ENCODE data around the gene SERPINB7. TPM values are rescaled to one million over a fixed set of nuclear protein-coding genes. Genes with fewer than 3 reads are reported as not detected.

SERPINB7 gene
- total RNA-seq, 1 donor from 2014 or later: not detected

DNA sequence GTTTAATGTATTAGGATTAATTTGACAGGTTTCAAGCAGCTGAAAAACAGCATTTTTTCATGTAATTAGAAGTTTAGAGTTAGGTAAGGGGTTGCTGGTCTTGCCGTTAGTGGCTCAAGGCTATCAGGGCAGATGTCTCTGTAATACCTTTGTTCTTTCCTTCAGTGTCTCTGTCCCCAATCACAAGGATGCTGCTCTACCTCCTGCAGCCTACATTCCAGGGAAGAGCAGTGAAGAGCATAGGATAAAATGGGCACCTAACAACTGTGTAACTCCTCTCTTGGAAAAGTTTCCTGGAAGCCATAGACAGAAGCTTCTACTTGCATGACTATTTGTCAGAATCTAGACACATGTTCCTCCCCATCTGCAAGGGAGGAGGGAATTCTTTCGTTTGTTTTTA, 9.4 kb upstream of the SERPINB7 start:
- Mint-ChIP-seq H3K36me3 (ENCODE audit: low read depth, unreplicated experiment) (peaks cover 4% of the 10 kb centered on the region), H3K4me1 (ENCODE audit: unreplicated experiment) (peaks cover 3% of the 10 kb centered on the region), H3K9me3 (ENCODE audit: unreplicated experiment) (no peaks in the 10 kb centered on the region), H3K4me3 (ENCODE audit: unreplicated experiment) (no peak overlapping the region), H3K27me3 (ENCODE audit: unreplicated experiment) (peaks cover 1% of the 10 kb centered on the region), H3K27ac (ENCODE audit: unreplicated experiment) (no peak overlapping the region)
- no peak for TF ChIP-seq CTCF (IDR thresholded peaks at IDR 0.05; ENCODE audit: unreplicated experiment)
- DNase-seq (ENCODE audit: low spot score): no peak

- H3K27ac Mint-ChIP-seq (ENCODE audit: unreplicated experiment): no peak overlapping the region
- no peaks in the 10 kb centered on the region for H3K9me3 Mint-ChIP-seq (ENCODE audit: unreplicated experiment)
- peaks cover 1% of the 10 kb centered on the region for H3K27me3 Mint-ChIP-seq (ENCODE audit: unreplicated experiment)
- no peaks in the 10 kb centered on the region for H3K36me3 Mint-ChIP-seq (ENCODE audit: low read depth, unreplicated experiment)
- H3K4me1 Mint-ChIP-seq (ENCODE audit: unreplicated experiment): peaks cover 5% of the 10 kb centered on the region
- no peak overlapping the region for H3K4me3 Mint-ChIP-seq (ENCODE audit: unreplicated experiment)
- no peak for TF ChIP-seq CTCF (IDR thresholded peaks at IDR 0.05; ENCODE audit: unreplicated experiment)
- DNase-seq (ENCODE audit: low spot score): no peak
Observed at GRCh38 chr18:63773551-63773950, 1.7 kb upstream of the SERPINB7 start.

GRCh38 chr18:63774511-63774910, 707 bp upstream of the SERPINB7 start:
- Mint-ChIP-seq H3K36me3 (ENCODE audit: low read depth, unreplicated experiment) (no peaks in the 10 kb centered on the region), H3K27ac (ENCODE audit: unreplicated experiment) (no peak overlapping the region), H3K4me3 (ENCODE audit: unreplicated experiment) (no peak overlapping the region), H3K27me3 (ENCODE audit: unreplicated experiment) (peaks cover 1% of the 10 kb centered on the region), H3K4me1 (ENCODE audit: unreplicated experiment) (peaks cover 5% of the 10 kb centered on the region), H3K9me3 (ENCODE audit: unreplicated experiment) (no peaks in the 10 kb centered on the region)
- DNase-seq (ENCODE audit: low spot score): no peak
- no peak for TF ChIP-seq CTCF (IDR thresholded peaks at IDR 0.05; ENCODE audit: unreplicated experiment)

DNA sequence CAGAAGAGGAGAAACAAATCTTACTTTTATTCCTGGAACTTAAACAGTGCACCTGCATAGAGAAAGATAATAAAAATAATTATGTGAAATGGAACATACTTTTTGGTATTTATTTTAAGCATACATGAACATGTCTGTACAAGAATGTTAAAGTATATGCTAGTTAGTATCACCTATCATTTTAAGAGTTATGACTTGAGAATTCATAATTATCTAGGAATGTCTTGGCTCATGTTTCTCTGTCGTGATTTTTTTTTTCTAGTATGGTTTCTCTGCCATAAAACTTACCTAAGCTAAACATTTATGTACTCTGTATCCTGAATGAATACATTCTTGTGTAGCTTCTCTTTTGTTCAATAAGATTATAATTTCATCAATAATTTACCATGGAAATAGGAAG, 4.2 kb downstream of the SERPINB7 start:
- no peak for DNase-seq (ENCODE audit: low spot score)
- H3K27me3 Mint-ChIP-seq (ENCODE audit: unreplicated experiment): peaks cover 2% of the 10 kb centered on the region
- peaks cover 2% of the 10 kb centered on the region for H3K4me1 Mint-ChIP-seq (ENCODE audit: unreplicated experiment)
- H3K36me3 Mint-ChIP-seq (ENCODE audit: low read depth, unreplicated experiment): no peaks in the 10 kb centered on the region
- H3K9me3 Mint-ChIP-seq (ENCODE audit: unreplicated experiment): no peaks in the 10 kb centered on the region
- H3K27ac Mint-ChIP-seq (ENCODE audit: unreplicated experiment): no peak overlapping the region
- no peak overlapping the region for H3K4me3 Mint-ChIP-seq (ENCODE audit: unreplicated experiment)
- no peak for TF ChIP-seq CTCF (IDR thresholded peaks at IDR 0.05; ENCODE audit: unreplicated experiment)

- Mint-ChIP-seq H3K36me3 (ENCODE audit: low read depth, unreplicated experiment) (no peaks in the 10 kb centered on the region), H3K9me3 (ENCODE audit: unreplicated experiment) (no peaks in the 10 kb centered on the region), H3K27ac (ENCODE audit: unreplicated experiment) (no peak overlapping the region), H3K27me3 (ENCODE audit: unreplicated experiment) (peaks cover 2% of the 10 kb centered on the region), H3K4me1 (ENCODE audit: unreplicated experiment) (peaks cover 2% of the 10 kb centered on the region), H3K4me3 (ENCODE audit: unreplicated experiment) (no peak overlapping the region)
- no peak for DNase-seq (ENCODE audit: low spot score)
- no peak for TF ChIP-seq CTCF (IDR thresholded peaks at IDR 0.05; ENCODE audit: unreplicated experiment)
Observed at GRCh38 chr18:63783394-63783793, 8.2 kb downstream of the SERPINB7 start.
